H9 (cell line): ENCODE data around the gene BAG3. TPM values are rescaled to one million over a fixed set of nuclear protein-coding genes. Genes with fewer than 3 reads are reported as not detected.

Experiments
- DNase-seq: peaks from one replicate; pipeline ENCODE4 v3.0.0-alpha.2; 2017
- H2AFZ ChIP-seq: one replicate; pipeline ENCODE4 v1.6.1; 2013; ENCODE audit warnings: mild to moderate bottlenecking, low read length, control low read depth, moderate library complexity
- H2AK5ac ChIP-seq: 2 replicates; pipeline ENCODE4 v1.6.1; 2013; ENCODE audit warnings: low read length, control low read depth, mixed read lengths; ENCODE audit not compliant: insufficient read length
- H2BK120ac ChIP-seq: one replicate; pipeline ENCODE4 v1.6.1; 2013; ENCODE audit warnings: low read depth, mild to moderate bottlenecking, low read length, control low read depth, inconsistent platforms; ENCODE audit not compliant: poor library complexity, severe bottlenecking
- H2BK12ac ChIP-seq: 2 replicates; pipeline ENCODE4 v1.6.1; 2013; ENCODE audit warnings: low read length, control low read depth, mixed read lengths, low read depth; ENCODE audit not compliant: insufficient read length
- H2BK15ac ChIP-seq: 2 replicates; pipeline ENCODE4 v1.6.1; 2013; ENCODE audit warnings: low read depth, low read length, control low read depth
- H2BK20ac ChIP-seq: one replicate; pipeline ENCODE4 v1.6.1; 2013; ENCODE audit warnings: low read depth, mild to moderate bottlenecking, low read length, control low read depth, inconsistent platforms; ENCODE audit not compliant: poor library complexity, severe bottlenecking
- H2BK5ac ChIP-seq: 2 replicates; pipeline ENCODE4 v1.6.1; 2013; ENCODE audit warnings: low read length, control low read depth, mixed read lengths; ENCODE audit not compliant: insufficient read length
- H3K14ac ChIP-seq: 2 replicates; pipeline ENCODE4 v1.6.1; 2013; ENCODE audit warnings: low read length, control low read depth; ENCODE audit not compliant: insufficient read depth
- H3K18ac ChIP-seq: 2 replicates; pipeline ENCODE4 v1.6.1; 2013; ENCODE audit warnings: low read depth, mild to moderate bottlenecking, mixed read lengths, low read length, control low read depth; ENCODE audit not compliant: insufficient read length
- H3K23ac ChIP-seq: 2 replicates; pipeline ENCODE4 v1.6.1; 2013; ENCODE audit warnings: low read length, control low read depth, mixed read lengths, low read depth; ENCODE audit not compliant: insufficient read length
- H3K23me2 ChIP-seq: 2 replicates; pipeline ENCODE4 v1.6.1; 2013; ENCODE audit warnings: low read depth, mild to moderate bottlenecking, mixed read lengths, low read length, control low read depth; ENCODE audit not compliant: insufficient read length, poor library complexity, severe bottlenecking
- H3K27ac ChIP-seq: 2 replicates; pipeline ENCODE4 v1.5.1; 2013; ENCODE audit warnings: low read length, control low read depth, mixed read lengths, low read depth; ENCODE audit not compliant: insufficient read length
- H3K27me3 ChIP-seq: 2 replicates; pipeline ENCODE4 v1.6.1; 2013; ENCODE audit warnings: low read length, control low read depth, inconsistent platforms; ENCODE audit not compliant: insufficient read depth
- H3K4ac ChIP-seq: 2 replicates; pipeline ENCODE4 v1.6.1; 2013; ENCODE audit warnings: low read depth, mild to moderate bottlenecking, control low read depth, inconsistent platforms, low read length, moderate library complexity
- H3K4me1 ChIP-seq: 2 replicates; pipeline ENCODE4 v1.6.1; 2013; ENCODE audit warnings: low read length, control low read depth, inconsistent platforms; ENCODE audit not compliant: insufficient read depth
- H3K4me2 ChIP-seq: 2 replicates; pipeline ENCODE4 v1.6.1; 2013; ENCODE audit warnings: low read length, control low read depth, mixed read lengths; ENCODE audit not compliant: insufficient read length, insufficient read depth
- H3K56ac ChIP-seq: 2 replicates; pipeline ENCODE4 v1.6.1; 2013; ENCODE audit warnings: low read depth, mild to moderate bottlenecking, mixed read lengths, low read length, control low read depth; ENCODE audit not compliant: insufficient read length
- H3K79me1 ChIP-seq: 2 replicates; pipeline ENCODE4 v1.6.1; 2013; ENCODE audit warnings: low read depth, mild to moderate bottlenecking, moderate library complexity, low read length, control low read depth, inconsistent platforms; ENCODE audit not compliant: insufficient read depth, poor library complexity, severe bottlenecking
- H3K79me2 ChIP-seq: 2 replicates; pipeline ENCODE4 v1.6.1; 2013; ENCODE audit warnings: low read length, control low read depth, inconsistent platforms; ENCODE audit not compliant: insufficient read depth
- H3K9ac ChIP-seq: 2 replicates; pipeline ENCODE4 v1.6.1; 2013; ENCODE audit warnings: low read length, control low read depth, mixed read lengths; ENCODE audit not compliant: insufficient read length; ENCODE audit errors: extremely low read depth
- H3K9me3 ChIP-seq: one replicate; pipeline ENCODE4 v1.6.1; 2013; ENCODE audit warnings: low read depth, low read length, inconsistent platforms; ENCODE audit not compliant: control insufficient read depth
- H3T11ph ChIP-seq: one replicate; pipeline ENCODE4 v1.6.1; 2013; ENCODE audit warnings: mild to moderate bottlenecking, low read length, control low read depth, inconsistent platforms
- H4K20me1 ChIP-seq: one replicate; pipeline ENCODE4 v1.6.1; 2013; ENCODE audit not compliant: control insufficient read depth, insufficient read length, insufficient read depth
- H4K5ac ChIP-seq: 2 replicates; pipeline ENCODE4 v1.6.1; 2013; ENCODE audit warnings: low read depth, mild to moderate bottlenecking, mixed read lengths, low read length, control low read depth; ENCODE audit not compliant: insufficient read length
- H4K8ac ChIP-seq: replicated peaks from 2 replicates; pipeline ENCODE4 v1.6.1; 2013; ENCODE audit warnings: low read length, control low read depth, mixed read lengths, low read depth; ENCODE audit not compliant: insufficient read length
- H4K91ac ChIP-seq: 2 replicates; pipeline ENCODE4 v1.6.1; 2013; ENCODE audit warnings: low read depth, mild to moderate bottlenecking, moderate library complexity, mixed read lengths, low read length, control low read depth; ENCODE audit not compliant: insufficient read length
- H3K27ac Mint-ChIP-seq, 3 experiments: 2 replicates in 2 of 3; 3 replicates in 1 of 3; pipeline ENCODE4 v1.8.0; 2020 to 2021; ENCODE audit warnings: mixed read lengths in 3 of 3, mild to moderate bottlenecking in 1 of 3, moderate library complexity in 1 of 3
- H3K27me3 Mint-ChIP-seq: 2 replicates; pipeline ENCODE4 v1.8.0; 2021; ENCODE audit warnings: low read depth, mild to moderate bottlenecking, moderate library complexity, mixed read lengths
- H3K36me3 Mint-ChIP-seq, 3 experiments: 2 replicates in 2 of 3; 3 replicates in 1 of 3; pipeline ENCODE4 v1.8.0; 2020 to 2021; ENCODE audit warnings: low read depth in 3 of 3, mixed read lengths in 3 of 3; ENCODE audit not compliant: insufficient read depth in 1 of 3
- H3K4me1 Mint-ChIP-seq, 2 experiments: 2 replicates each; pipeline ENCODE4 v1.8.0; 2020; ENCODE audit warnings: mixed read lengths in 2 of 2
- H3K4me3 Mint-ChIP-seq, 2 experiments: 2 replicates in 1 of 2; 3 replicates in 1 of 2; pipeline ENCODE4 v1.8.0; 2020 to 2021; ENCODE audit warnings: mild to moderate bottlenecking in 2 of 2, mixed read lengths in 2 of 2, moderate library complexity in 1 of 2
- H3K9me3 Mint-ChIP-seq, 2 experiments: 2 replicates in 1 of 2; 3 replicates in 1 of 2; pipeline ENCODE4 v1.8.0; 2020; ENCODE audit warnings: mild to moderate bottlenecking in 2 of 2, mixed read lengths in 2 of 2, moderate library complexity in 1 of 2
- CTCF ChIP-seq: fragments of 200-600 bp; sonication (generic); conservative IDR thresholded peaks from 3 replicates; pipeline ENCODE4 v1.8.0; 2021; ENCODE audit warnings: antibody characterized with exemption, mild to moderate bottlenecking
- WGBS: extraction: QIAGEN DNeasy Blood & Tissue Kit; methylation state at CpG from one replicate; pipeline ENCODE4 v1.1.7; 2013; ENCODE audit warnings: missing lambda C conversion rate, low lambda C conversion rate, mixed read lengths; ENCODE audit not compliant: insufficient read length; ENCODE audit errors: extremely low coverage; 5-methylcytosine and 5-hydroxymethylcytosine counted together
- total RNA-seq: library from RNA; stranded (reverse); gene quantifications from 2 replicates; pipeline ENCODE4 v1.2.1, GENCODE V29; 2021

The BAG3 gene
- total RNA-seq, 1 experiment from 2014 or later, result 11.4 TPM

- no peak overlapping the region for H3K4ac ChIP-seq
- Mint-ChIP-seq H3K4me3 (no peak overlapping the region), H3K27ac (peak overlapping the region in 1 of 3 experiments; percentile 7; a peak in 1 of 7 replicates), H3K4me1 (peaks cover 39 to 44% of the 10 kb centered on the region in 2 experiments), H3K36me3 (peaks cover 0 to 11% (median 2%) of the 10 kb centered on the region in 3 experiments; a peak in 5 of 7 replicates), H3K27me3 (no peaks in the 10 kb centered on the region; the same call in none of the 2 replicates), H3K9me3 (no peaks in the 10 kb centered on the region)
- no peak overlapping the region for H3K9ac ChIP-seq
- no peak overlapping the region for H3K18ac ChIP-seq
- H3K27ac ChIP-seq, result no peak overlapping the region
- no CpG with 5 or more reads among the region's 2 CpGs for WGBS
- no peak overlapping the region for H3K23ac ChIP-seq
- H4K20me1 ChIP-seq, result no peaks in the 10 kb centered on the region
- H2BK12ac ChIP-seq, result no peak overlapping the region
- no peaks in the 10 kb centered on the region; the same call in 1 of the 2 replicates for H3K79me2 ChIP-seq
- H3K79me1 ChIP-seq, result no peaks in the 10 kb centered on the region
- no peak overlapping the region for H3K4me2 ChIP-seq
- H4K91ac ChIP-seq, result no peak overlapping the region
- H2BK5ac ChIP-seq, result no peak overlapping the region
- no peaks in the 10 kb centered on the region for H3K9me3 ChIP-seq
- no peak overlapping the region for H3T11ph ChIP-seq
- H4K8ac ChIP-seq, result no peak overlapping the region
- no peaks in the 10 kb centered on the region for H3K27me3 ChIP-seq
- peaks cover 4% of the 10 kb centered on the region; the same call in 1 of the 2 replicates for H3K4me1 ChIP-seq
- H2BK20ac ChIP-seq, result no peak overlapping the region
- H2AFZ ChIP-seq, result no peak overlapping the region
- no peak for DNase-seq
- H2AK5ac ChIP-seq, result no peak overlapping the region
- H3K56ac ChIP-seq, result no peak overlapping the region
- H3K23me2 ChIP-seq, result no peaks in the 10 kb centered on the region
- H2BK15ac ChIP-seq, result no peak overlapping the region
- TF ChIP-seq CTCF, result no peak
- no peak overlapping the region for H2BK120ac ChIP-seq
- no peak overlapping the region for H4K5ac ChIP-seq
- no peak overlapping the region for H3K14ac ChIP-seq
Observed at GRCh38 chr10:119653916-119654315, 2.7 kb downstream of the BAG3 start.
